NCI-H774 (cell line): ENCODE data around the gene NT5C1A.

Source experiments
- DNase-seq: peaks from one replicate; lab custom pipeline; 2025; lab: John Stamatoyannopoulos, UW

The NT5C1A gene

GRCh38 chr1:39689635-39690034, 17.7 kb upstream of the NT5C1A start:
- DNase-seq, result no peak

- DNase-seq, result no peak
These were observed 17.3 kb upstream of the NT5C1A start for GRCh38 chr1:39689214-39689613.

- DNase-seq, result no peak
These were observed 16.8 kb upstream of the NT5C1A start for GRCh38 chr1:39688706-39689105.

GRCh38 chr1:39687243-39687642, 15.3 kb upstream of the NT5C1A start:
- DNase-seq, result no peak

- no peak for DNase-seq
These were observed 13.2 kb upstream of the NT5C1A start for GRCh38 chr1:39685071-39685470.

GRCh38 chr1:39684313-39684664, 12.4 kb upstream of the NT5C1A start:
- no peak for DNase-seq

- DNase-seq, result no peak
These were observed 11.8 kb upstream of the NT5C1A start for GRCh38 chr1:39683591-39684312.

GRCh38 chr1:39681999-39682398, 10.1 kb upstream of the NT5C1A start:
- no peak for DNase-seq

- DNase-seq, result no peak
These were observed 9.4 kb upstream of the NT5C1A start for GRCh38 chr1:39681294-39681693.

- no peak for DNase-seq
These were observed 8.8 kb upstream of the NT5C1A start for GRCh38 chr1:39680751-39681150.

GRCh38 chr1:39679821-39680220, 7.9 kb upstream of the NT5C1A start:
- no peak for DNase-seq

- no peak for DNase-seq
These were observed 7.0 kb upstream of the NT5C1A start for GRCh38 chr1:39678889-39679288.

GRCh38 chr1:39677645-39678044, 5.7 kb upstream of the NT5C1A start:
- DNase-seq, result no peak

GRCh38 chr1:39676948-39677548, 5.1 kb upstream of the NT5C1A start:
- no peak for DNase-seq

GRCh38 chr1:39675220-39675619, 3.3 kb upstream of the NT5C1A start:
- no peak for DNase-seq

GRCh38 chr1:39673215-39673614, 1.3 kb upstream of the NT5C1A start:
- DNase-seq, result no peak

GRCh38 chr1:39672551-39672947, 642 bp upstream of the NT5C1A start:
- DNase-seq, result no peak

GRCh38 chr1:39671433-39671792, 494 bp downstream of the NT5C1A start:
- DNase-seq, result no peak

GRCh38 chr1:39670689-39671088, 1.2 kb downstream of the NT5C1A start:
- no peak for DNase-seq

- no peak for DNase-seq
These were observed 3.0 kb downstream of the NT5C1A start for GRCh38 chr1:39668894-39669293.

- no peak for DNase-seq
These were observed 3.8 kb downstream of the NT5C1A start for GRCh38 chr1:39668111-39668510.

- no peak for DNase-seq
These were observed 5.1 kb downstream of the NT5C1A start for GRCh38 chr1:39666772-39667171.

GRCh38 chr1:39663559-39663958, 8.3 kb downstream of the NT5C1A start:
- no peak for DNase-seq

GRCh38 chr1:39662861-39663260, 9.0 kb downstream of the NT5C1A start:
- no peak for DNase-seq
